ENCODE results near the gene NOL9.

Gene NOL9

GRCh38 chr1:6591644-6592043 lies 37.3 kb upstream of the NOL9 start:
- Histone ChIP-seq H3K4me2 (ENCODE audit: low read length) (no peak overlapping the region), H3K27me3 (ENCODE audit: low read depth, low read length) (no peaks in the 10 kb centered on the region), H3K4me1 (ENCODE audit: low read length) (no peaks in the 10 kb centered on the region), H3K4me3 (ENCODE audit: low read length) (no peak overlapping the region), H3K9ac (ENCODE audit: low read length) (no peak overlapping the region), H3K36me3 (replicated peaks; ENCODE audit: low read depth, low read length) (peaks cover 6% of the 10 kb centered on the region), H2AFZ (ENCODE audit: low read depth, low read length) (no peak overlapping the region), H3K9me3 (ENCODE audit: insufficient read depth, low read length) (no peaks in the 10 kb centered on the region), H3K79me2 (ENCODE audit: low read length) (peaks cover 9% of the 10 kb centered on the region), H4K20me1 (ENCODE audit: insufficient read depth, low read length) (peaks cover 2% of the 10 kb centered on the region; the same call in 1 of the 2 replicates), H3K27ac (ENCODE audit: low read length) (no peak overlapping the region)
- TF ChIP-seq EZH2phosphoT487 (IDR thresholded peaks at IDR 0.05; ENCODE audit: low read depth) (no peak), CTCF (IDR thresholded peaks at IDR 0.05; ENCODE audit: low read depth, low read length) (no peak)

DNA sequence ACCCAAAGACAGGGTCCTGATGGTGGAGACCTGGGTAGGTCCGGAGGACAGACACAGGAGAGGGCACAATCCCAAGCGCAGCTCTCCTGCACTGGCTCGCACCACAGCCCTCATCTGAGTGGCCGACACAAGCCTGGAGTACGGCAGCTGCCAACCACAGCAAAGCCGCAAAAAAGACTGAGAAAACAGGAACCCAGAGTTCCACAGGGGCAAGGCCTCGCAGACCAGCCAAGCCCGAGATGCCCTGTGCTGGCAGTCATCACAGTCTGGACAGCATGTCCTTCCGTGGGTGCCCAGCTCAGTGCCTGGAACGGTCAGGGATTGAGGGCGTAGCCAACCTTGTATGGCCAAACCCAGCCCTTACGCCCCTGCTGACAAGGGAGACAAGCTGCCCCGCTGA lies 36.9 kb upstream of the NOL9 start:
- H3K4me1 ChIP-seq (ENCODE audit: low read length), result no peaks in the 10 kb centered on the region
- H3K4me2 ChIP-seq (ENCODE audit: low read length), result no peak overlapping the region
- no peak overlapping the region for H3K27ac ChIP-seq (ENCODE audit: low read length)
- H3K9me3 ChIP-seq (ENCODE audit: insufficient read depth, low read length), result no peaks in the 10 kb centered on the region
- H3K79me2 ChIP-seq (ENCODE audit: low read length), result peaks cover 5% of the 10 kb centered on the region; the same call in 1 of the 2 replicates
- no peaks in the 10 kb centered on the region for H3K27me3 ChIP-seq (ENCODE audit: low read depth, low read length)
- no peak overlapping the region for H2AFZ ChIP-seq (ENCODE audit: low read depth, low read length)
- H3K9ac ChIP-seq (ENCODE audit: low read length), result no peak overlapping the region
- peaks cover 6% of the 10 kb centered on the region for H3K36me3 ChIP-seq (replicated peaks; ENCODE audit: low read depth, low read length)
- no peaks in the 10 kb centered on the region for H4K20me1 ChIP-seq (ENCODE audit: insufficient read depth, low read length)
- TF ChIP-seq EZH2phosphoT487 (IDR thresholded peaks at IDR 0.05; ENCODE audit: low read depth) (no peak), CTCF (IDR thresholded peaks at IDR 0.05; ENCODE audit: low read depth, low read length) (no peak)
- no peak overlapping the region for H3K4me3 ChIP-seq (ENCODE audit: low read length)

- H3K9ac ChIP-seq (ENCODE audit: low read length), result no peak overlapping the region
- TF ChIP-seq EZH2phosphoT487 (IDR thresholded peaks at IDR 0.05; ENCODE audit: low read depth), result no peak
- TF ChIP-seq CTCF (IDR thresholded peaks at IDR 0.05; ENCODE audit: low read depth, low read length), result no peak
- no peaks in the 10 kb centered on the region for H3K4me1 ChIP-seq (ENCODE audit: low read length)
- no peaks in the 10 kb centered on the region for H3K27me3 ChIP-seq (ENCODE audit: low read depth, low read length)
- H3K27ac ChIP-seq (ENCODE audit: low read length), result no peak overlapping the region
- no peaks in the 10 kb centered on the region for H3K9me3 ChIP-seq (ENCODE audit: insufficient read depth, low read length)
- no peak overlapping the region for H2AFZ ChIP-seq (ENCODE audit: low read depth, low read length)
- peaks cover 6% of the 10 kb centered on the region for H3K36me3 ChIP-seq (replicated peaks; ENCODE audit: low read depth, low read length)
- H4K20me1 ChIP-seq (ENCODE audit: insufficient read depth, low read length), result no peaks in the 10 kb centered on the region
- no peaks in the 10 kb centered on the region for H3K79me2 ChIP-seq (ENCODE audit: low read length)
- no peak overlapping the region for H3K4me3 ChIP-seq (ENCODE audit: low read length)
- H3K4me2 ChIP-seq (ENCODE audit: low read length), result no peak overlapping the region
Observed at GRCh38 chr1:6590046-6590445, 35.7 kb upstream of the NOL9 start.

GRCh38 chr1:6588893-6589520 lies 34.7 kb upstream of the NOL9 start:
- Histone ChIP-seq H2AFZ (ENCODE audit: low read depth, low read length) (no peak overlapping the region), H3K4me2 (ENCODE audit: low read length) (no peak overlapping the region), H3K4me3 (ENCODE audit: low read length) (no peak overlapping the region), H3K36me3 (replicated peaks; ENCODE audit: low read depth, low read length) (peaks cover 6% of the 10 kb centered on the region), H3K9ac (ENCODE audit: low read length) (no peak overlapping the region), H3K9me3 (ENCODE audit: insufficient read depth, low read length) (no peaks in the 10 kb centered on the region), H3K4me1 (ENCODE audit: low read length) (no peaks in the 10 kb centered on the region), H3K79me2 (ENCODE audit: low read length) (no peaks in the 10 kb centered on the region), H3K27ac (ENCODE audit: low read length) (no peak overlapping the region), H4K20me1 (ENCODE audit: insufficient read depth, low read length) (no peaks in the 10 kb centered on the region), H3K27me3 (ENCODE audit: low read depth, low read length) (no peaks in the 10 kb centered on the region)
- no peak for TF ChIP-seq EZH2phosphoT487 (IDR thresholded peaks at IDR 0.05; ENCODE audit: low read depth)
- TF ChIP-seq CTCF (IDR thresholded peaks at IDR 0.05; ENCODE audit: low read depth, low read length), result no peak
